HCT116 (cell line): ENCODE data around the gene TNP1. TPM values are rescaled to one million over a fixed set of nuclear protein-coding genes. Genes with fewer than 3 reads are reported as not detected.

Experiments used
- ATAC-seq: fragments of 200-7000 bp; cut with Tn5 transposase; 2 replicates; pipeline ENCODE4 v1.9.1; 2020; ENCODE audit warnings: mild to moderate bottlenecking, moderate library complexity
- BruUV-seq: library from RNA; stranded (reverse); fragments of 400-500 nt; replicated peaks from 2 replicates; lab custom pipeline; 2021; lab: Mats Ljungman, UMichigan
- CTCF ChIA-PET: fragments of 300-600 bp; sonication (Branson Sonifier 250); formaldehyde crosslinking; loops from one replicate; lab custom pipeline; 2021; ENCODE audit warnings: antibody characterized with exemption; lab: Charles Lee
- POLR2A ChIA-PET: fragments of 300-600, 350-600 bp; sonication (Branson Sonifier 250); formaldehyde crosslinking; loops from one replicate; lab custom pipeline; 2021; ENCODE audit warnings: antibody characterized with exemption; lab: Charles Lee
- RAD21 ChIA-PET, 2 experiments: fragments of 300-600 bp; sonication (Branson Sonifier 250); formaldehyde crosslinking; loops; one replicate each; lab custom pipeline; 2023; ENCODE audit warnings: low total read pairs in 2 of 2; ENCODE audit not compliant: uncharacterized antibody in 2 of 2, unreplicated experiment in 2 of 2, low non-redundant PET in 1 of 2; lab: Charles Lee
- DNase-seq: peaks from one replicate; pipeline ENCODE4 v3.0.0-alpha.2; 2010; ENCODE audit warnings: low read depth, low spot score
- H2AFZ ChIP-seq: fragments of 200-600 bp; shearing (Covaris generic), sonication (generic); 2 replicates; pipeline ENCODE4 v1.6.1; 2017; ENCODE audit warnings: low read depth, mixed run types, mixed read lengths, antibody characterized with exemption, low read length; ENCODE audit not compliant: poor library complexity, severe bottlenecking
- H3K27ac ChIP-seq: 2 replicates; pipeline ENCODE4 v1.5.1; 2012; ENCODE audit warnings: low read depth, low read length
- H3K27me3 ChIP-seq: fragments of 200-600 bp; sonication (generic); 2 replicates; pipeline ENCODE4 v1.6.1; 2016; ENCODE audit warnings: mixed run types, low read length, mixed read lengths; ENCODE audit not compliant: insufficient read depth
- H3K36me3 ChIP-seq, 2 experiments: fragments of 200-500 bp in 1 of 2; fragments of 200-600 bp in 1 of 2; sonication (Bioruptor generic) in 1 of 2; sonication (generic) in 1 of 2; 2 replicates each; pipeline versions ENCODE4 v1.5.1 to v1.6.1; 2014 to 2016; ENCODE audit warnings: low read length in 2 of 2, inconsistent platforms in 1 of 2, mixed read lengths in 1 of 2, mixed run types in 1 of 2; ENCODE audit not compliant: insufficient read depth in 2 of 2, control insufficient read depth in 1 of 2
- H3K4me1 ChIP-seq, 2 experiments: fragments of 200-600 bp in 1 of 2; sonication (generic) in 1 of 2; 2 replicates each; pipeline versions ENCODE4 v1.5.1 to v1.6.1; 2012 to 2017; ENCODE audit warnings: low read length in 2 of 2, inconsistent platforms in 1 of 2, mild to moderate bottlenecking in 1 of 2, mixed read lengths in 1 of 2, mixed run types in 1 of 2, moderate library complexity in 1 of 2; ENCODE audit not compliant: insufficient read depth in 2 of 2, control insufficient read depth in 1 of 2
- H3K4me2 ChIP-seq: fragments of 200-600 bp; sonication (generic); 2 replicates; pipeline ENCODE4 v1.6.1; 2017; ENCODE audit warnings: mixed run types, low read length, mixed read lengths
- H3K4me3 ChIP-seq, 2 experiments: fragments of 200-600 bp in 1 of 2; sonication (generic) in 1 of 2; replicated peaks in 1 of 2; 2 replicates each; pipeline ENCODE4 v1.5.1; 2011 to 2016; ENCODE audit warnings: low read length in 2 of 2, control low read depth in 1 of 2, low read depth in 1 of 2, mild to moderate bottlenecking in 1 of 2, mixed read lengths in 1 of 2, mixed run types in 1 of 2
- H3K79me2 ChIP-seq: fragments of 200-600 bp; sonication (generic); 2 replicates; pipeline ENCODE4 v1.6.1; 2017; ENCODE audit warnings: mild to moderate bottlenecking, mixed run types, low read length, moderate library complexity, mixed read lengths; ENCODE audit not compliant: insufficient read depth
- H3K9ac ChIP-seq: fragments of 200-600 bp; sonication (generic); 2 replicates; pipeline ENCODE4 v1.6.1; 2016; ENCODE audit warnings: low read length, mixed read lengths
- H3K9me2 ChIP-seq: fragments of 200-600 bp; sonication (generic), shearing (Covaris generic); 2 replicates; pipeline ENCODE4 v1.6.1; 2017; ENCODE audit warnings: mixed run types, mild to moderate bottlenecking, moderate library complexity; ENCODE audit not compliant: insufficient read depth
- H3K9me3 ChIP-seq, 2 experiments: fragments of 200-500 bp in 1 of 2; fragments of 200-600 bp in 1 of 2; sonication (Bioruptor generic) in 1 of 2; sonication (generic) in 1 of 2; 2 replicates each; pipeline ENCODE4 v1.6.1; 2014 to 2017; ENCODE audit warnings: low read length in 2 of 2, mixed read lengths in 2 of 2, inconsistent platforms in 1 of 2, low read depth in 1 of 2, mild to moderate bottlenecking in 1 of 2, mixed run types in 1 of 2, moderate library complexity in 1 of 2; ENCODE audit not compliant: control insufficient read depth in 1 of 2, insufficient read depth in 1 of 2
- H4K20me1 ChIP-seq: fragments of 200-600 bp; sonication (generic), shearing (Covaris generic); 2 replicates; pipeline ENCODE4 v1.6.1; 2017; ENCODE audit warnings: mixed run types, mild to moderate bottlenecking, moderate library complexity; ENCODE audit not compliant: insufficient read depth
- CEBPB ChIP-seq: IDR thresholded peaks from 2 replicates; pipeline ENCODE4 v1.6.1; 2012; ENCODE audit warnings: low read depth
- CTCF ChIP-seq, 3 experiments: fragments of 200-600 bp in 1 of 3; sonication (generic) in 1 of 3; IDR thresholded peaks in 2 of 3; conservative IDR thresholded peaks in 1 of 3; 2 replicates each; pipeline ENCODE4 v1.5.1; 2012 to 2017; ENCODE audit warnings: low read depth in 2 of 3, low read length in 2 of 3, antibody characterized with exemption in 1 of 3, borderline replicate concordance in 1 of 3, control low read depth in 1 of 3, mild to moderate bottlenecking in 1 of 3, mixed read lengths in 1 of 3, mixed run types in 1 of 3, moderate library complexity in 1 of 3; ENCODE audit not compliant: insufficient read depth in 1 of 3
- EGR1 ChIP-seq: IDR thresholded peaks from 2 replicates; pipeline ENCODE4 v1.6.1; 2012; ENCODE audit warnings: low read depth
- ELF1 ChIP-seq: IDR thresholded peaks from 2 replicates; pipeline ENCODE4 v1.6.1; 2012; ENCODE audit warnings: low read depth, borderline replicate concordance
- EZH2 ChIP-seq: fragments of 200-600 bp; sonication (generic); IDR thresholded peaks from 2 replicates; pipeline ENCODE4 v1.6.1; 2017; ENCODE audit warnings: antibody characterized with exemption, mixed run types
- EZH2phosphoT487 ChIP-seq: fragments of 200-600 bp; IDR thresholded peaks from 2 replicates; pipeline ENCODE4 v1.6.1; 2018; ENCODE audit warnings: antibody characterized with exemption, borderline replicate concordance
- FOSL1 ChIP-seq: IDR thresholded peaks from 2 replicates; pipeline ENCODE4 v1.6.1; 2012; ENCODE audit warnings: low read depth
- JUND ChIP-seq: IDR thresholded peaks from 2 replicates; pipeline ENCODE4 v1.6.1; 2012
- POLR2AphosphoS5 ChIP-seq: IDR thresholded peaks from 2 replicates; pipeline ENCODE4 v1.6.1; 2011; ENCODE audit warnings: mild to moderate bottlenecking, low read depth, low read length, moderate library complexity
- SP1 ChIP-seq: IDR thresholded peaks from 2 replicates; pipeline ENCODE4 v1.6.1; 2012; ENCODE audit warnings: low read depth
- ZFX ChIP-seq: fragments of 450-650 bp; IDR thresholded peaks from 2 replicates; pipeline ENCODE4 v1.6.1; 2017
- intact Hi-C: fragments of 100-400 bp; cut with micrococcal nuclease; formaldehyde crosslinking; loops from 2 replicates; pipeline ENCODE4 v1.10.0; 2022
- total RNA-seq: library from RNA; stranded (reverse); gene quantifications from one replicate; pipeline ENCODE4 v1.2.1, GENCODE V29; 2021; ENCODE audit not compliant: unreplicated experiment
- TF ChIP-seq, protein P1 (sequence below): IDR thresholded peaks from 2 replicates; pipeline ENCODE4 v1.6.1; 2012
- TF ChIP-seq, protein P2 (sequence below): IDR thresholded peaks from 2 replicates; pipeline ENCODE4 v1.6.1; 2012; ENCODE audit warnings: low read depth
- TF ChIP-seq, protein P3 (sequence below): IDR thresholded peaks from 2 replicates; pipeline ENCODE4 v1.6.1; 2011; ENCODE audit warnings: mild to moderate bottlenecking, low read length, moderate library complexity; ENCODE audit not compliant: insufficient replicate concordance; ENCODE audit errors: extremely low read depth

TNP1 gene
- total RNA-seq, 1 experiment from 2014 or later, result not detected

- Histone ChIP-seq H3K36me3 (no peaks in the 10 kb centered on the region), H3K9me3 (no peaks in the 10 kb centered on the region), H3K9ac (no peak overlapping the region), H3K27ac (no peak overlapping the region), H2AFZ (no peak overlapping the region), H3K4me2 (no peak overlapping the region), H3K4me1 (no peaks in the 10 kb centered on the region), H3K27me3 (peaks cover 32% of the 10 kb centered on the region), H3K4me3 (no peak overlapping the region), H3K9me2 (no peaks in the 10 kb centered on the region), H4K20me1 (no peaks in the 10 kb centered on the region), H3K79me2 (no peaks in the 10 kb centered on the region)
- ChIA-PET CTCF (no interaction called here), POLR2A (no interaction called here), RAD21 (no interaction called here)
- ATAC-seq (no peak), DNase-seq (no peak)
- TF ChIP-seq, protein P1, sequence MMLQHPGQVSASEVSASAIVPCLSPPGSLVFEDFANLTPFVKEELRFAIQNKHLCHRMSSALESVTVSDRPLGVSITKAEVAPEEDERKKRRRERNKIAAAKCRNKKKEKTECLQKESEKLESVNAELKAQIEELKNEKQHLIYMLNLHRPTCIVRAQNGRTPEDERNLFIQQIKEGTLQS, result no peak
- TF ChIP-seq EZH2, result no peak
- no peak for TF ChIP-seq EGR1
- TF ChIP-seq JUND, result no peak
- TF ChIP-seq, protein P2, sequence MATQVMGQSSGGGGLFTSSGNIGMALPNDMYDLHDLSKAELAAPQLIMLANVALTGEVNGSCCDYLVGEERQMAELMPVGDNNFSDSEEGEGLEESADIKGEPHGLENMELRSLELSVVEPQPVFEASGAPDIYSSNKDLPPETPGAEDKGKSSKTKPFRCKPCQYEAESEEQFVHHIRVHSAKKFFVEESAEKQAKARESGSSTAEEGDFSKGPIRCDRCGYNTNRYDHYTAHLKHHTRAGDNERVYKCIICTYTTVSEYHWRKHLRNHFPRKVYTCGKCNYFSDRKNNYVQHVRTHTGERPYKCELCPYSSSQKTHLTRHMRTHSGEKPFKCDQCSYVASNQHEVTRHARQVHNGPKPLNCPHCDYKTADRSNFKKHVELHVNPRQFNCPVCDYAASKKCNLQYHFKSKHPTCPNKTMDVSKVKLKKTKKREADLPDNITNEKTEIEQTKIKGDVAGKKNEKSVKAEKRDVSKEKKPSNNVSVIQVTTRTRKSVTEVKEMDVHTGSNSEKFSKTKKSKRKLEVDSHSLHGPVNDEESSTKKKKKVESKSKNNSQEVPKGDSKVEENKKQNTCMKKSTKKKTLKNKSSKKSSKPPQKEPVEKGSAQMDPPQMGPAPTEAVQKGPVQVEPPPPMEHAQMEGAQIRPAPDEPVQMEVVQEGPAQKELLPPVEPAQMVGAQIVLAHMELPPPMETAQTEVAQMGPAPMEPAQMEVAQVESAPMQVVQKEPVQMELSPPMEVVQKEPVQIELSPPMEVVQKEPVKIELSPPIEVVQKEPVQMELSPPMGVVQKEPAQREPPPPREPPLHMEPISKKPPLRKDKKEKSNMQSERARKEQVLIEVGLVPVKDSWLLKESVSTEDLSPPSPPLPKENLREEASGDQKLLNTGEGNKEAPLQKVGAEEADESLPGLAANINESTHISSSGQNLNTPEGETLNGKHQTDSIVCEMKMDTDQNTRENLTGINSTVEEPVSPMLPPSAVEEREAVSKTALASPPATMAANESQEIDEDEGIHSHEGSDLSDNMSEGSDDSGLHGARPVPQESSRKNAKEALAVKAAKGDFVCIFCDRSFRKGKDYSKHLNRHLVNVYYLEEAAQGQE, result no peak
- TF ChIP-seq EZH2phosphoT487, result no peak
- no peak for TF ChIP-seq POLR2AphosphoS5
- TF ChIP-seq FOSL1, result no peak
- TF ChIP-seq CTCF (IDR thresholded peaks at IDR 0.05 in 2 of 3, conservative IDR thresholded peaks at IDR 0.05 in 1 of 3; ENCODE audit: borderline replicate concordance in 1 of 3, insufficient read depth in 1 of 3, low read depth in 2 of 3, low read length in 2 of 3), result no peak
- TF ChIP-seq CEBPB, result no peak
- TF ChIP-seq SP1, result no peak
- TF ChIP-seq, protein P3, sequence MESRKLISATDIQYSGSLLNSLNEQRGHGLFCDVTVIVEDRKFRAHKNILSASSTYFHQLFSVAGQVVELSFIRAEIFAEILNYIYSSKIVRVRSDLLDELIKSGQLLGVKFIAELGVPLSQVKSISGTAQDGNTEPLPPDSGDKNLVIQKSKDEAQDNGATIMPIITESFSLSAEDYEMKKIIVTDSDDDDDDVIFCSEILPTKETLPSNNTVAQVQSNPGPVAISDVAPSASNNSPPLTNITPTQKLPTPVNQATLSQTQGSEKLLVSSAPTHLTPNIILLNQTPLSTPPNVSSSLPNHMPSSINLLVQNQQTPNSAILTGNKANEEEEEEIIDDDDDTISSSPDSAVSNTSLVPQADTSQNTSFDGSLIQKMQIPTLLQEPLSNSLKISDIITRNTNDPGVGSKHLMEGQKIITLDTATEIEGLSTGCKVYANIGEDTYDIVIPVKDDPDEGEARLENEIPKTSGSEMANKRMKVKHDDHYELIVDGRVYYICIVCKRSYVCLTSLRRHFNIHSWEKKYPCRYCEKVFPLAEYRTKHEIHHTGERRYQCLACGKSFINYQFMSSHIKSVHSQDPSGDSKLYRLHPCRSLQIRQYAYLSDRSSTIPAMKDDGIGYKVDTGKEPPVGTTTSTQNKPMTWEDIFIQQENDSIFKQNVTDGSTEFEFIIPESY, result no peak
- TF ChIP-seq ELF1, result no peak
- TF ChIP-seq ZFX, result no peak
- BruUV-seq, result no TSS peak
- intact Hi-C loops, result no loop called here
These were observed 17.2 kb downstream of the TNP1 start for GRCh38 chr2:216842636-216843035.
